ENCODE measurements around the gene SEC24D. TPM values are rescaled to one million over a fixed set of nuclear protein-coding genes. Genes with fewer than 3 reads are reported as not detected.

SEC24D gene
- total RNA-seq, 4 donors from 2014 or later: 47.4 to 54.9 (median 52.8) TPM

GRCh38 chr4:118836301-118837120 is 585 bp upstream of the SEC24D start:
- ATAC-seq (ENCODE audit: low FRiP score): peak; percentile 86
- no peak for TF ChIP-seq CTCF (IDR thresholded peaks at IDR 0.05)
- peak; percentile 53 for DNase-seq (ENCODE audit: low spot score)

GRCh38 chr4:118834960-118835569 is 861 bp downstream of the SEC24D start:
- no peak for TF ChIP-seq CTCF (IDR thresholded peaks at IDR 0.05)
- peak; percentile 72 for ATAC-seq (ENCODE audit: low FRiP score)
- no peak for DNase-seq (ENCODE audit: low spot score)

- TF ChIP-seq CTCF (IDR thresholded peaks at IDR 0.05): no peak
- no peak for ATAC-seq (ENCODE audit: low FRiP score)
Observed at GRCh38 chr4:118834070-118834469, 1.9 kb downstream of the SEC24D start.

GRCh38 chr4:118833192-118833820 is 2.6 kb downstream of the SEC24D start:
- no peak for DNase-seq (ENCODE audit: low spot score)
- no peak for ATAC-seq (ENCODE audit: low FRiP score)
- no peak for TF ChIP-seq CTCF (IDR thresholded peaks at IDR 0.05)

More at GRCh38 chr4:118834070-118834469, 1.9 kb downstream of the SEC24D start:
- no peak for DNase-seq (ENCODE audit: low spot score)

GRCh38 chr4:118829107-118829506 is 6.8 kb downstream of the SEC24D start:
- TF ChIP-seq CTCF (IDR thresholded peaks at IDR 0.05): no peak
- ATAC-seq (ENCODE audit: low FRiP score) (no peak), DNase-seq (ENCODE audit: low spot score) (no peak)

- ATAC-seq (ENCODE audit: low FRiP score) (no peak), DNase-seq (ENCODE audit: low spot score) (no peak)
- TF ChIP-seq CTCF (IDR thresholded peaks at IDR 0.05): no peak
Observed at GRCh38 chr4:118826723-118827444, 9.0 kb downstream of the SEC24D start.
